HepG2 (cell line): Measurements from ENCODE around the gene GTSF1L. TPM values are rescaled to one million over a fixed set of nuclear protein-coding genes. Genes with fewer than 3 reads are reported as not detected.

Source experiments
- CBX5 ChIP-seq: sonication (generic); formaldehyde crosslinking; IDR thresholded peaks from 2 replicates; pipeline ENCODE4 v1.4.0; 2020; ENCODE audit warnings: missing genetic modification reagents, borderline replicate concordance
- ERF ChIP-seq: IDR thresholded peaks from 2 replicates; pipeline ENCODE4 v1.6.1; 2018; ENCODE audit warnings: missing biosample characterization, missing genetic modification reagents
- HMGXB4 ChIP-seq, 2 experiments: sonication (generic) in 1 of 2; formaldehyde crosslinking in 1 of 2; IDR thresholded peaks; 2 replicates each; pipeline versions ENCODE4 v1.4.0 to v1.6.1; 2018 to 2020; ENCODE audit warnings: missing genetic modification reagents in 2 of 2, borderline replicate concordance in 1 of 2, low read depth in 1 of 2, mild to moderate bottlenecking in 1 of 2, missing biosample characterization in 1 of 2
- MEF2D ChIP-seq: sonication (generic); formaldehyde crosslinking; IDR thresholded peaks from 2 replicates; pipeline ENCODE4 v1.5.1; 2020; ENCODE audit warnings: mild to moderate bottlenecking, missing genetic modification reagents
- MZF1 ChIP-seq: sonication (generic); formaldehyde crosslinking; IDR thresholded peaks from 2 replicates; pipeline ENCODE4 v1.8.1; 2023; ENCODE audit warnings: mild to moderate bottlenecking, missing genetic modification reagents, borderline replicate concordance
- NR1H2 ChIP-seq: sonication (generic); formaldehyde crosslinking; IDR thresholded peaks from 2 replicates; pipeline ENCODE4 v1.8.1; 2022; ENCODE audit warnings: low read depth, missing genetic modification reagents, borderline replicate concordance
- PRDM15 ChIP-seq: sonication (generic); formaldehyde crosslinking; IDR thresholded peaks from 2 replicates; pipeline ENCODE4 v1.4.0; 2020; ENCODE audit warnings: missing genetic modification reagents
- RAD21 ChIP-seq: fragments of 450-650 bp; formaldehyde crosslinking; IDR thresholded peaks from 2 replicates; pipeline ENCODE4 v1.5.0; 2020; ENCODE audit warnings: mild to moderate bottlenecking
- RBM39 ChIP-seq: fragments of 200-400 bp; formaldehyde crosslinking; IDR thresholded peaks from one replicate; pipeline ENCODE4 v1.6.1; 2018; ENCODE audit warnings: antibody characterized with exemption, mild to moderate bottlenecking, low read depth, low read length; ENCODE audit not compliant: poor library complexity, severe bottlenecking
- SMAD1 ChIP-seq: sonication (generic); formaldehyde crosslinking; IDR thresholded peaks from 2 replicates; pipeline ENCODE4 v1.4.0; 2020; ENCODE audit warnings: missing genetic modification reagents, low read depth, mild to moderate bottlenecking, borderline replicate concordance
- SNAPC2 ChIP-seq: sonication (generic); formaldehyde crosslinking; IDR thresholded peaks from 2 replicates; pipeline ENCODE4 v1.8.1; 2022; ENCODE audit warnings: mild to moderate bottlenecking, missing genetic modification reagents
- SSRP1 ChIP-seq: IDR thresholded peaks from 2 replicates; pipeline ENCODE4 v1.6.1; 2016; ENCODE audit warnings: control low read depth
- ZC3H4 ChIP-seq: sonication (generic); formaldehyde crosslinking; IDR thresholded peaks from 2 replicates; pipeline ENCODE4 v1.4.0; 2020; ENCODE audit warnings: missing genetic modification reagents, borderline replicate concordance
- ZIK1 ChIP-seq: sonication (generic); formaldehyde crosslinking; IDR thresholded peaks from 2 replicates; pipeline ENCODE4 v1.5.0; 2020; ENCODE audit warnings: mild to moderate bottlenecking, low read depth, missing genetic modification reagents, borderline replicate concordance
- polyA plus RNA-seq, 8 experiments: library from polyadenylated mRNA; depleted of rRNA in 3 of 8; stranded (reverse) in 7 of 8; unstranded in 1 of 8; fragments of >200 nt; fragmentation: Illumina TruSeq in 4 of 8; extraction: Trizol in 4 of 8; gene quantifications; 2 replicates each; pipeline versions ENCODE4 v1.2.1 to v1.2.3, GENCODE V29; 2011 to 2016; ENCODE audit warnings: low read depth in 4 of 8, missing spikeins in 1 of 8, mixed read lengths in 1 of 8; ENCODE audit not compliant: insufficient read depth in 1 of 8
- total RNA-seq, 5 experiments: library from RNA; depleted of rRNA; stranded (reverse); fragments of >200 nt; fragmentation: Illumina TruSeq; extraction: Trizol; gene quantifications; 2 replicates each; pipeline ENCODE4 v1.2.3, GENCODE V29; 2016; ENCODE audit warnings: low read depth in 1 of 5
- TF ChIP-seq, protein P1 (sequence below): sonication (generic); formaldehyde crosslinking; IDR thresholded peaks from 2 replicates; pipeline ENCODE4 v1.8.0; 2023; ENCODE audit warnings: mild to moderate bottlenecking, missing genetic modification reagents
- TF ChIP-seq, protein P2 (sequence below): sonication (generic); formaldehyde crosslinking; IDR thresholded peaks from 2 replicates; pipeline ENCODE4 v1.9.0; 2021; ENCODE audit warnings: missing genetic modification reagents, mild to moderate bottlenecking, borderline replicate concordance
- TF ChIP-seq, protein P3 (sequence below): sonication (generic); formaldehyde crosslinking; IDR thresholded peaks from 2 replicates; pipeline ENCODE4 v1.5.1; 2020; ENCODE audit warnings: missing genetic modification reagents, mild to moderate bottlenecking, borderline replicate concordance

The GTSF1L gene
- total and polyA plus RNA-seq, 2 of the 13 experiments (the other 11 are each of a cell fraction or from before 2014, with no cell fraction given) = not detected

- TF ChIP-seq SSRP1 (CRISPR knock-in tag) (no peak), SNAPC2 (CRISPR knock-in tag) (no peak), PRDM15 (CRISPR knock-in tag) (no peak), SMAD1 (CRISPR knock-in tag) (no peak), ERF (CRISPR knock-in tag) (peak; percentile 65; the same call in 1 of the 2 replicates), CBX5 (CRISPR knock-in tag) (no peak), RBM39 (peak; percentile 63), NR1H2 (CRISPR knock-in tag) (no peak), RAD21 (peak; percentile 98), ZIK1 (0 out of 2 replicates have a peak, but pooled peaks have one; percentile 50), ZC3H4 (CRISPR knock-in tag) (no peak), MZF1 (0 out of 2 replicates have a peak, but pooled peaks have one; percentile 83), HMGXB4 (CRISPR knock-in tag; IDR thresholded peaks at IDR 0.05; ENCODE audit: borderline replicate concordance in 1 of 2, low read depth in 1 of 2) (peak; percentile 48 to 58; a peak in 2 of 4 replicates), MEF2D (CRISPR knock-in tag) (no peak)
- TF ChIP-seq, protein P1, sequence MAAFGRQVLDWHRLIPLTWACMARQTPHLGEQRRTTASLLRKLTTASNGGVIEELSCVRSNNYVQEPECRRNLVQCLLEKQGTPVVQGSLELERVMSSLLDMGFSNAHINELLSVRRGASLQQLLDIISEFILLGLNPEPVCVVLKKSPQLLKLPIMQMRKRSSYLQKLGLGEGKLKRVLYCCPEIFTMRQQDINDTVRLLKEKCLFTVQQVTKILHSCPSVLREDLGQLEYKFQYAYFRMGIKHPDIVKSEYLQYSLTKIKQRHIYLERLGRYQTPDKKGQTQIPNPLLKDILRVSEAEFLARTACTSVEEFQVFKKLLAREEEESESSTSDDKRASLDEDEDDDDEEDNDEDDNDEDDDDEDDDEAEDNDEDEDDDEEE (CRISPR knock-in tag) = no peak
- TF ChIP-seq, protein P2, sequence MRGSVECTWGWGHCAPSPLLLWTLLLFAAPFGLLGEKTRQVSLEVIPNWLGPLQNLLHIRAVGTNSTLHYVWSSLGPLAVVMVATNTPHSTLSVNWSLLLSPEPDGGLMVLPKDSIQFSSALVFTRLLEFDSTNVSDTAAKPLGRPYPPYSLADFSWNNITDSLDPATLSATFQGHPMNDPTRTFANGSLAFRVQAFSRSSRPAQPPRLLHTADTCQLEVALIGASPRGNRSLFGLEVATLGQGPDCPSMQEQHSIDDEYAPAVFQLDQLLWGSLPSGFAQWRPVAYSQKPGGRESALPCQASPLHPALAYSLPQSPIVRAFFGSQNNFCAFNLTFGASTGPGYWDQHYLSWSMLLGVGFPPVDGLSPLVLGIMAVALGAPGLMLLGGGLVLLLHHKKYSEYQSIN = no peak
- TF ChIP-seq, protein P3, sequence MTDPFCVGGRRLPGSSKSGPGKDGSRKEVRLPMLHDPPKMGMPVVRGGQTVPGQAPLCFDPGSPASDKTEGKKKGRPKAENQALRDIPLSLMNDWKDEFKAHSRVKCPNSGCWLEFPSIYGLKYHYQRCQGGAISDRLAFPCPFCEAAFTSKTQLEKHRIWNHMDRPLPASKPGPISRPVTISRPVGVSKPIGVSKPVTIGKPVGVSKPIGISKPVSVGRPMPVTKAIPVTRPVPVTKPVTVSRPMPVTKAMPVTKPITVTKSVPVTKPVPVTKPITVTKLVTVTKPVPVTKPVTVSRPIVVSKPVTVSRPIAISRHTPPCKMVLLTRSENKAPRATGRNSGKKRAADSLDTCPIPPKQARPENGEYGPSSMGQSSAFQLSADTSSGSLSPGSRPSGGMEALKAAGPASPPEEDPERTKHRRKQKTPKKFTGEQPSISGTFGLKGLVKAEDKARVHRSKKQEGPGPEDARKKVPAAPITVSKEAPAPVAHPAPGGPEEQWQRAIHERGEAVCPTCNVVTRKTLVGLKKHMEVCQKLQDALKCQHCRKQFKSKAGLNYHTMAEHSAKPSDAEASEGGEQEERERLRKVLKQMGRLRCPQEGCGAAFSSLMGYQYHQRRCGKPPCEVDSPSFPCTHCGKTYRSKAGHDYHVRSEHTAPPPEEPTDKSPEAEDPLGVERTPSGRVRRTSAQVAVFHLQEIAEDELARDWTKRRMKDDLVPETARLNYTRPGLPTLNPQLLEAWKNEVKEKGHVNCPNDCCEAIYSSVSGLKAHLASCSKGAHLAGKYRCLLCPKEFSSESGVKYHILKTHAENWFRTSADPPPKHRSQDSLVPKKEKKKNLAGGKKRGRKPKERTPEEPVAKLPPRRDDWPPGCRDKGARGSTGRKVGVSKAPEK = no peak
These were observed 23.0 kb upstream of the GTSF1L start (continued) for GRCh38 chr20:43749734-43750294.
